Gastrocnemius medialis (tissue), 4 donors: ENCODE data around the gene CEACAM21. TPM values are rescaled to one million over a fixed set of nuclear protein-coding genes. Genes with fewer than 3 reads are reported as not detected.

Experiments
- ATAC-seq, 2 donors: fragments of 150-250 bp; one replicate each; pipeline ENCODE4 v1.9.1; 2016
- DNase-seq, 2 donors: peaks; one replicate each; pipeline ENCODE4 v3.0.0-alpha.2; 2019
- H3K27ac ChIP-seq, 4 donors: fragments of 200-600 bp; sonication (generic); 1 replicate in 1 of 4; 2 replicates in 3 of 4; pipeline ENCODE4 v1.5.1; 2016 to 2018; ENCODE audit warnings: mild to moderate bottlenecking in 2 of 4, moderate library complexity in 1 of 4
- H3K27me3 ChIP-seq, 3 donors: fragments of 200-600 bp; sonication (generic) in 2 of 3; 1 replicate in 1 of 3; 2 replicates in 2 of 3; pipeline versions ENCODE4 v1.5.1 to v1.6.0; 2016 to 2019; ENCODE audit warnings: mild to moderate bottlenecking in 1 of 3, moderate library complexity in 1 of 3
- H3K36me3 ChIP-seq, 2 donors: fragments of 200-600 bp; sonication (generic) in 1 of 2; one replicate each; pipeline ENCODE4 v1.5.1; 2017 to 2018
- H3K4me1 ChIP-seq, 2 donors: fragments of 200-600 bp; sonication (generic) in 1 of 2; one replicate each; pipeline ENCODE4 v1.5.1; 2016 to 2017; ENCODE audit warnings: mild to moderate bottlenecking in 2 of 2
- H3K4me3 ChIP-seq, 4 donors: fragments of 200-600 bp; sonication (generic) in 3 of 4; 1 replicate in 1 of 4; 2 replicates in 3 of 4; pipeline ENCODE4 v1.5.1; 2016 to 2019; ENCODE audit warnings: mild to moderate bottlenecking in 2 of 4
- H3K9me3 ChIP-seq, 3 donors: fragments of 200-600 bp; sonication (generic) in 2 of 3; 1 replicate in 1 of 3; 2 replicates in 2 of 3; pipeline ENCODE4 v1.5.1; 2016 to 2019
- CTCF ChIP-seq, 5 experiments: fragments of 450-650 bp in 3 of 5; fragments of 200-600 bp in 2 of 5; sonication (generic) in 2 of 5; IDR thresholded peaks in 4 of 5; conservative IDR thresholded peaks in 1 of 5; 1 replicate in 4 of 5; 2 replicates in 1 of 5; pipeline ENCODE4 v1.5.1; 2016 to 2019; ENCODE audit warnings: antibody characterized with exemption in 5 of 5, mild to moderate bottlenecking in 3 of 5, moderate library complexity in 3 of 5
- POLR2A ChIP-seq, 2 donors: fragments of 450-650 bp; IDR thresholded peaks; one replicate each; pipeline ENCODE4 v1.6.1; 2017; ENCODE audit warnings: antibody characterized with exemption in 2 of 2, mild to moderate bottlenecking in 2 of 2, moderate library complexity in 2 of 2
- in situ Hi-C, 4 donors: fragments of 200-750 bp; cut with MboI; loops; one replicate each; pipeline versions ENCODE4 v1.15.0 to v1.8.0; 2017; ENCODE audit warnings: low sequenced_read_pairs in 4 of 4
- intact Hi-C: fragments of 100-400 bp; cut with DNase I; formaldehyde crosslinking; loops from one replicate; pipeline ENCODE4 v1.15.1; 2023; ENCODE audit warnings: low total_unique reads
- total RNA-seq, 4 donors: library from RNA; depleted of rRNA; stranded (reverse); fragments of >200 nt; gene quantifications; one replicate each; pipeline versions ENCODE4 v1.1.0 to v1.2.3, GENCODE V29; 2016

The CEACAM21 gene
- total RNA-seq, 4 donors from 2014 or later, result 0.49 TPM; not detected in 3

DNA sequence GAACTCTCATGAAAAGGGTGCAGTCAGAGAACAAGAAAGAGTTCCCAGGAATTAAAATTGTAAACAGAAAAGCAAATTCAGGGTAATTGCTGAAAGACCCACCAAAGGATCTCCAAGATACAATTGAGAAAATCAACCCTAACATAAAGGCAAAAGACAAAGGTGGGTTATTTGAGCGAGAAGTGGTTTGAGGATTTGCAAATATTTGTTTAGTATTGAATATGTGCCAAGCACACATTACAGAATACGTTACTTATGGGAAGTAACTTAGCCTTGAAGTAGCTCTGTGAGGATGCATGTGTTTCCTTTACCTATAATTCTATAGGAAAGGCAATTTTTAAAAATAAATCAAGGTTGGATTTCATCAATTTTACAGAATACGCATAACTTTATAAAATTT lies 10.0 kb upstream of the CEACAM21 start:
- intact Hi-C loops, result no loop called here
- ATAC-seq (no peak), DNase-seq (no peak)
- no peak overlapping the region for H3K4me3 ChIP-seq
- H3K27me3 ChIP-seq, result peaks cover 18 to 37% (median 20%) of the 10 kb centered on the region in 3 donors
- no peaks in the 10 kb centered on the region for H3K36me3 ChIP-seq
- H3K9me3 ChIP-seq, result no peaks in the 10 kb centered on the region
- H3K4me1 ChIP-seq, result no peaks in the 10 kb centered on the region
- in situ Hi-C loops, result loop anchor here in 1 of 4 donors (10.0 kb wide), 1 partner anchor 121 kb away; the partner anchor contains the start of gene ERICH4
- TF ChIP-seq CTCF (IDR thresholded peaks at IDR 0.05 in 4 of 5, conservative IDR thresholded peaks at IDR 0.05 in 1 of 5), result no peak
- TF ChIP-seq POLR2A (IDR thresholded peaks at IDR 0.05), result no peak
- no peak overlapping the region for H3K27ac ChIP-seq

DNA sequence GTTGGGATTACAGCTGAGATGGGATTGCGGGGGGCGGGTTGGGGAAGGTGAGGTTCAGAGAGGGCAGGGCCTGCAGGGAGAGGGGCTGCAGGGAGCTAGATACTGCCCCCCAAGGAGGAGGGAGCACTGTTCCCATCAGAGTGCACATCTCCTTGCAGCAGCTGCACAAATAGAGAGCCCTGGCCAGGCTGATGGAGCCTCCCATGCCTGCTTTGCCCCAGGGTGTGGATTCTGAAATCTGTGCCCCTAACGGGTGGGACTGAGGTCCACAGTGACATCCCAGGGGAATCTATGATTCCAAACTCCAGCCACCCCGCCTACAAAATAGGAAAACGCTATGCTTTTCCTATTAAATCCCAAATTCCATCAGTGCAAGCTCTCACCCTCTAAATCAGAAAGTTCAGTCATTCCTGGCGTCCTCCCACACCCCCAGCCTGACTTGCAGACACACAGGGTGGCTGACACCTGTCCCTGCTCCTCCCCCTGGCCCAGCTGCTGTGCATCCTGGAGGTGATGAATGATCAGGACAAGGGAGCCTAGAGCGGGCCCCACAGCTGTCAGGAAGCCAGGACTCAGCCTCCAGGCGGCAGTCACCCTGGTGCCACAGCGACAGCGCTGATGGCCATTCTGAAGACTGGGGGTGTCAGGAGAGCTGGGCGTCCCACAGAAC lies 6.3 kb upstream of the CEACAM21 start:
- Histone ChIP-seq H3K4me1 (no peaks in the 10 kb centered on the region), H3K27me3 (peaks cover 4 to 20% (median 7%) of the 10 kb centered on the region in 3 donors), H3K27ac (no peak overlapping the region), H3K4me3 (no peak overlapping the region), H3K9me3 (no peaks in the 10 kb centered on the region), H3K36me3 (no peaks in the 10 kb centered on the region)
- in situ Hi-C loops, result loop anchor here in 2 of 4 donors (5.0 to 10.0 kb wide), 2 partner anchors 117 to 125 kb away; partner anchors contain the start of gene ERICH4 (in 1 of the 2)
- TF ChIP-seq POLR2A (IDR thresholded peaks at IDR 0.05) (no peak), CTCF (IDR thresholded peaks at IDR 0.05 in 4 of 5, conservative IDR thresholded peaks at IDR 0.05 in 1 of 5) (no peak)
- ATAC-seq, result no peak
- DNase-seq, result no peak
- intact Hi-C loops, result loop anchor here (1.0 kb wide), 1 partner anchor 120 kb away; no protein-coding TSS in a partner anchor

- Histone ChIP-seq H3K36me3 (no peaks in the 10 kb centered on the region), H3K27ac (no peak overlapping the region), H3K4me3 (no peak overlapping the region), H3K27me3 (peaks cover 2 to 14% (median 3%) of the 10 kb centered on the region in 3 donors), H3K9me3 (no peaks in the 10 kb centered on the region), H3K4me1 (no peaks in the 10 kb centered on the region)
- in situ Hi-C loops, result loop anchor here in 1 of 4 donors (5.0 kb wide), 1 partner anchor 118 kb away; no protein-coding TSS in a partner anchor
- ATAC-seq (no peak), DNase-seq (no peak)
- no peak for TF ChIP-seq POLR2A (IDR thresholded peaks at IDR 0.05)
- TF ChIP-seq CTCF (IDR thresholded peaks at IDR 0.05 in 4 of 5, conservative IDR thresholded peaks at IDR 0.05 in 1 of 5), result no peak
- intact Hi-C loops, result loop anchor here (1.0 kb wide), 1 partner anchor 121 kb away; no protein-coding TSS in a partner anchor
These were observed 5.8 kb upstream of the CEACAM21 start for GRCh38 chr19:41570179-41570578.

DNA sequence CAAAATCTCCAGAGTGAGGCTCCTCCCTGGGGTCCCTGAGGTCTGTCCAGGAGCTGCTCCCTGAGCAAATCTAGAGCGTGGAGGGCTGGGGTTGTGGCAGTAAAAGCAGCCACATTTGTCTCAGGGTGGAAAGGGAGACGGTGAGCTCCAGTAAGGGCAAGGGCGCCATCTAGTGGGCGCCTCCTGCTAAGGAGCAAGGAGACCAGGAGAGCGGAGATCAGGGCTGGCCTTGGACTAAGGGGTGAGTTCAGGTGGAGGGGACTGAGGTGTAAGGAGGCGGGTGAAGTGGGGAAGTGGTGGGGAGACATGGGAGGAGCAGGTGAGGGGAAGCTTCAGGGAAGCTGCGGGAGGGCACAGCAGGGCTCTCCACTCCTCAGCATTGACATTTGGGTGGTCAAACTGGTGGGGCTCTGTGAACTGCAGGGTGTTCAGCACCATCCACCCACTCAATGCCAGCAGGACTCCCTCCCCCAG lies 5.3 kb upstream of the CEACAM21 start:
- no peak for ATAC-seq
- in situ Hi-C loops, result loop anchor here in 1 of 4 donors (5.0 kb wide), 1 partner anchor 118 kb away; no protein-coding TSS in a partner anchor
- intact Hi-C loops, result loop anchor here (1.0 kb wide), 1 partner anchor 121 kb away; no protein-coding TSS in a partner anchor
- H3K9me3 ChIP-seq, result no peaks in the 10 kb centered on the region
- no peak overlapping the region for H3K27ac ChIP-seq
- TF ChIP-seq POLR2A (IDR thresholded peaks at IDR 0.05), result no peak
- TF ChIP-seq CTCF (IDR thresholded peaks at IDR 0.05 in 4 of 5, conservative IDR thresholded peaks at IDR 0.05 in 1 of 5), result peak; percentile 31 to 71 (median 63)
- H3K4me3 ChIP-seq, result no peak overlapping the region
- peaks cover 0 to 12% (median 0%) of the 10 kb centered on the region in 3 donors for H3K27me3 ChIP-seq
- H3K36me3 ChIP-seq, result no peaks in the 10 kb centered on the region
- DNase-seq, result peak; percentile 9 to 38
- no peaks in the 10 kb centered on the region for H3K4me1 ChIP-seq
